Measurements from ENCODE around the gene MMP23B.
"Not testable (repeated sequence)": the region's sequence is repeated elsewhere in the genome, so short reads cannot be mapped to it uniquely, and the experiment has no call there.

MMP23B gene

GRCh38 chr1:1671365-1672119 is 39.6 kb downstream of the MMP23B start:
- no peak for DNase-seq

- DNase-seq: no peak
Measured at GRCh38 chr1:1672181-1672965, 40.4 kb downstream of the MMP23B start.

GRCh38 chr1:1674806-1675205 is 42.8 kb downstream of the MMP23B start:
- DNase-seq: not testable (repeated sequence)

GRCh38 chr1:1675218-1675617 is 43.2 kb downstream of the MMP23B start:
- DNase-seq: not testable (repeated sequence)

DNA sequence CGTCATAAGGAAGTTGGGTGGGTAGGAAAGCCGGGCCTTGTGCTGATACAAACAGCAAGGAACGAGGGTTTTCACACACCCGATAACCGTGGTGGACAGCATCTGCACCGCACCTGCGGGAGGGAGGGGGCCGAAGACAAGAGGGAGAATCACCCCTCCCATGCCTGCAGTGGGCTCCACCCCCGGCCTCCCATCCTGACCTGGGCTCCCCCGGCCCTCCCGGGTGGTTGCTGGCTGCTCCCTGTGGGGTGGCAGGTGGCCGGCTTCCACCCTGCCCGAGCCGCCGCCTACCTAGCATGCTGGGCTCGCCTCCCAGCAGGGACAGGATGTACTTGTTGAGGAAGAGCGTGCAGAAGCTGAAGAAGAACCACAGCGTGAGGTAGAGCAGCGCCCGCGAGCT is 44.1 kb downstream of the MMP23B start:
- DNase-seq: not testable (repeated sequence)

DNA sequence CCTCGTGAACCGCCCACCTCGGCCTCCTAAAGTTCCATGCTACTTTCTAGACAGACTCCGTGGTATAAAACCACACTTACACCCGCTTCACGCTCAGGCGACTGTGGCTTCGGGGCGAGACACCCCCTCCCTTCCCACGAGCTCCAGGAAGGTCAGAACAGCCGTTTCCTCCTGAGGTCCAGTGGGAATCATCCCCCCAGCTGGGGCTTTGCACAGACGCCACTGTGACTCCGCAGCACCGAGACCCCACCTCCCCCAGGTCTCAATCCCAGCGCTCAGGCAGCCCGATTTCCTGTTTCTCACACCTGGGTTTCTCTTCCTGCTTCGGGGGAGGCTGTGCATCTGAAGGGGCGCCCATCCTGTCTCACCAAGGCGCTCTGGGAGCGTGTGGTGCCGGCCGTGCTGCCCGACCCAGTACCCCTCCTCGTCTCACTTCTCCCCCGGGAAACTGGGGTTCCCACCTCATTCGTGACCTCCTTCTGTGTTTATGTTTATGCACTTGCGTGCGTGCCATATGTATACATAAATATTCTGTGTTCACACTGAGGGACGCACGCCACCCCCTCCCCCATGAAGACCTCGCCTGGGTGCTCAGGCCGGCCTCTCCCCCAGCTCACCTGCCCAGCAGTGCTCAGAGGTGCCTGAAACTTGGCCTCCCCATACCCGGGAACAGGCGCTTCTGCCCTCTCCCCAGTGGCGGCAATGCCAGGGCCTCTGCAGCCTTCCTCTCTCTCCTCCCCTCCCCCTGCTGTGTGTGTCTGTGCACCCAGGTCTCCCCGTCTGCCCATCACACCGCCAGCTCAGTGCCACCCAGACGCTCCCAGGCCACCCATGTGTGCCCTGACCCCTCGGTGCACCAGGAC is 46.0 kb downstream of the MMP23B start:
- peak; percentile 38 for DNase-seq

DNA sequence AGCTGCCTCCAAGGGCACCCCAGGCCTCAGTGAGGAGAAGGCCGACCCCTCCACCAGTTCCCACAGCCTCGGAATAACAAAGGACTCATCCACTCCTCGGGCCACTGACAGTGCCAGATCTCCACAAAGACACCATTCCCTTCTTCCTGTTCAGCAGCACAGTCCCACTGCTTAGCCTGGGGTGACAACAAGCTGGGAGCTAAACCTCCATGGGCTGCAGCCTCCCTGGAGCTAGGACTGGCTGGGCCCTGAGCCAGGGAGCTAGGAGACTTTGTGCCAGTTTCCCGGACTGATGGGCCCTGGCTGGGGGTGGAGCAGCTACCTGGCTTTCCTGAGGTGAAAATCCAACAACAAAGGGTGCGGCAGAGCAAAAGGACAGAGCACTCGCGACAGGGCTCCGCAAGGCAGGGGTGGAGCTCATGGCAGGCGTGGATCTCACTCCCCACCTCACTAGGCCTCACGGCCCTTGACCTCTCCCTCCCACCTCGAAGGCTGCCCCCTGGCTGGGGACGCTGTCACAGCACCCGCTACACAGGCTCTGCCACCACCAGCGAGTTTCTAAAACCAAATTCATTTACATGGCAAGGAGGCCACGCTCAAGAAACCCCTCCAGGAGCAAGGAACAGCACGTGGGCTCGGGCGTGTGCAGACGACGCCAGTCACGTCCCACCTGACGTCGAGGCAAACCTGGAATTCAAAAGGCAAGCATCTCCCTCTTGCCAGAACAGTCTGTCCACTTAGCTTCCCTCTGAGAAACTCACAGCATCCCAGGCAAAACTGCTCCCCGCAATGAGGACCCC is 46.8 kb downstream of the MMP23B start:
- no peak for DNase-seq

DNA sequence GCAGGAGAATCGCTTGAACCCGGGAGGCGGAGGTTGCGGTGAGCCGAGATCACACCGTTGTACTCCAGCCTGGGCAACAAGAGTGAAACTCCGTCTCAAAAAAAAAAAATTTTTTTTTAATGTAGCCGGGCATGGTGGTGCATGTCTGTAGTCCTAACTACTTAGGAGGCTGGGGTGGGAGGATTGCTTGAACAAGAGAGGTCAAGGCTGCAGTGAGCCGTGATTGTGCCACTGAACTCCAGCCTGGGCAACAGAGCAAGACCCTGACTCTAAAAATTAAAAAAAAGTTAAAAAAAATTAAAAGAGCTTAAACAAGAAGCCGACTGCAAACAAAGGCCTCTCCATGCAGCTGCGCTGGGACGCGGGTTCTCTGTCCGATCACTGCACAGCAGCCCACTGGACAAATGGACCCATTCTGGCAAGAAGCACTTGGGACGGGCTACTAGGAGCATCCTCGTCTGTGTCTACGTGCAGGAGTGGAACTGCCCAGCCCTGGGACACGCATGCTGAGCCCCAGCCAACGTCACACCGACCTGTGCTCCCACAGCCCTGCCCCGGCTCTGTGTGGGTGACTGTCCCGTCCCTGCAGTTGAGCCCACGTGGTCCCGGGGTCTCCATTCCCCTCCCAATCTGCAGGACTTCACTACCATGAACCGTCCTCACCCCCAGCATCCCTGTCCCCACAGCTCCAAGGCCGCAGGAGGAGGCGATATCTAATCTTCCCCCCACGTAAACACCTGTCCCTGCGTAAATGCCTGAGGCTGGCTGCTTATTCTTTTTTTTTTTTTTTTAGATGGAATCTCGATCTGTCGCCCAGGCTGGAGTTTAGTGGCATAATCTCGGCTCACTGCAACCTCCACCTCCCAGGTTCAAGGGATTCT is 48.3 kb downstream of the MMP23B start:
- DNase-seq: no peak

GRCh38 chr1:1680912-1681273 is 48.9 kb downstream of the MMP23B start:
- DNase-seq: no peak

GRCh38 chr1:1683104-1683905 is 51.3 kb downstream of the MMP23B start:
- no peak for DNase-seq

All from activated CD8-positive, alpha-beta memory T cell treated with anti-CD3 and anti-CD28 coated beads, Interleukin-2, amount 50 U/mL, for 4 hours (primary cell).